Panc1 (cell line): ENCODE data around the gene ASGR2. TPM values are rescaled to one million over a fixed set of nuclear protein-coding genes. Genes with fewer than 3 reads are reported as not detected.
"Not testable (repeated sequence)": the region's sequence is repeated elsewhere in the genome, so short reads cannot be mapped to it uniquely, and the experiment has no call there.

ENCODE experiments used
- ATAC-seq: fragments of 200-7000 bp; cut with Tn5 transposase; 2 replicates; pipeline ENCODE4 v1.9.1; 2020; ENCODE audit warnings: mild to moderate bottlenecking, moderate library complexity
- Bru-seq: library from RNA; stranded (reverse); fragments of 400-500 nt; gene quantifications from one replicate; lab custom pipeline; 2021; lab: Mats Ljungman, UMichigan
- BruChase-seq, 2 experiments: library from RNA; stranded (reverse); fragments of 400-500 nt; gene quantifications; one replicate each; lab custom pipeline; 2021; lab: Mats Ljungman, UMichigan
- BruUV-seq: library from RNA; stranded (reverse); fragments of 400-500 nt; replicated peaks from 2 replicates; lab custom pipeline; 2021; lab: Mats Ljungman, UMichigan
- CTCF ChIA-PET: fragments of 300-600 bp; sonication (Branson Sonifier 250); formaldehyde crosslinking; loops from one replicate; lab custom pipeline; 2022; ENCODE audit warnings: antibody characterized with exemption; lab: Charles Lee
- POLR2A ChIA-PET: fragments of 300-600 bp; sonication (Branson Sonifier 250); formaldehyde crosslinking; loops from one replicate; lab custom pipeline; 2022; ENCODE audit warnings: antibody characterized with exemption; lab: Charles Lee
- DNase-seq: peaks from one replicate; pipeline ENCODE4 v3.0.0-alpha.2; 2010; ENCODE audit warnings: low read depth, low spot score
- H3K27ac ChIP-seq: 2 replicates; pipeline ENCODE4 v1.5.1; 2011; ENCODE audit warnings: mild to moderate bottlenecking, low read length, inconsistent platforms
- H3K27me3 ChIP-seq: fragments of 200-500 bp; sonication (Bioruptor generic); 2 replicates; pipeline ENCODE4 v1.6.0; 2014; ENCODE audit warnings: low read length, inconsistent platforms; ENCODE audit not compliant: control insufficient read depth, insufficient read depth
- H3K36me3 ChIP-seq: fragments of 200-500 bp; sonication (Bioruptor generic); 2 replicates; pipeline ENCODE4 v1.5.1; 2014; ENCODE audit warnings: inconsistent platforms, mild to moderate bottlenecking, low read length, moderate library complexity; ENCODE audit not compliant: control insufficient read depth, insufficient read depth
- H3K4me1 ChIP-seq: 2 replicates; pipeline ENCODE4 v1.5.1; 2011; ENCODE audit warnings: inconsistent platforms, mild to moderate bottlenecking, low read length, moderate library complexity; ENCODE audit not compliant: control insufficient read depth, insufficient read depth
- H3K4me3 ChIP-seq, 2 experiments: 2 replicates each; pipeline ENCODE4 v1.5.1; 2011 to 2012; ENCODE audit warnings: low read depth in 2 of 2, low read length in 2 of 2, mild to moderate bottlenecking in 2 of 2, inconsistent platforms in 1 of 2, moderate library complexity in 1 of 2
- H3K9me3 ChIP-seq: fragments of 200-500 bp; sonication (Bioruptor generic); 2 replicates; pipeline ENCODE4 v1.5.1; 2014; ENCODE audit warnings: low read depth, mild to moderate bottlenecking, inconsistent platforms, low read length, moderate library complexity; ENCODE audit not compliant: control insufficient read depth, insufficient read depth
- POLR2AphosphoS5 ChIP-seq: IDR thresholded peaks from 2 replicates; pipeline ENCODE4 v1.6.1; 2012; ENCODE audit warnings: mild to moderate bottlenecking, low read depth, low read length, moderate library complexity
- SIN3A ChIP-seq: IDR thresholded peaks from 2 replicates; pipeline ENCODE4 v1.6.1; 2012; ENCODE audit warnings: low read depth, mild to moderate bottlenecking, low read length, moderate library complexity, borderline replicate concordance; ENCODE audit not compliant: insufficient read depth
- TCF7L2 ChIP-seq: IDR thresholded peaks from 2 replicates; pipeline ENCODE4 v1.6.1; 2011; ENCODE audit warnings: mild to moderate bottlenecking, low read depth, low read length, inconsistent platforms
- in situ Hi-C: cut with HindIII; loops from 2 replicates; pipeline ENCODE4 v1.10.0; 2016; ENCODE audit warnings: low sequenced_read_pairs, low pct_unique_long_range_greater_than_20kb
- intact Hi-C: fragments of 100-400 bp; cut with micrococcal nuclease; formaldehyde crosslinking; loops from one replicate; pipeline ENCODE4 v1.10.0; 2022; ENCODE audit not compliant: unreplicated experiment
- long read RNA-seq: library from polyadenylated mRNA; unstranded; transcript quantifications from one replicate; pipeline ENCODE4 v2.0.0, GENCODE V29; 2021; ENCODE audit not compliant: unreplicated experiment
- polyA plus RNA-seq: library from polyadenylated mRNA; unstranded; fragments of >200 nt; gene quantifications from one replicate; pipeline ENCODE4 v1.2.1, GENCODE V29; 2012; ENCODE audit warnings: missing spikeins; ENCODE audit not compliant: insufficient read length
- total RNA-seq: library from RNA; stranded (reverse); gene quantifications from one replicate; pipeline ENCODE4 v1.2.1, GENCODE V29; 2021; ENCODE audit not compliant: unreplicated experiment
- TF ChIP-seq, protein P1 (sequence below), 2 experiments: IDR thresholded peaks; 2 replicates each; pipeline ENCODE4 v1.6.1; 2011 to 2012; ENCODE audit warnings: low read depth in 2 of 2, control low read depth in 1 of 2, low read length in 1 of 2, mild to moderate bottlenecking in 1 of 2, moderate library complexity in 1 of 2; ENCODE audit not compliant: insufficient read depth in 1 of 2
- TF ChIP-seq, protein P2 (sequence below): fragments of 450-650 bp; IDR thresholded peaks from 2 replicates; pipeline ENCODE4 v1.5.1; 2017; ENCODE audit warnings: mild to moderate bottlenecking

Gene ASGR2, protein sequence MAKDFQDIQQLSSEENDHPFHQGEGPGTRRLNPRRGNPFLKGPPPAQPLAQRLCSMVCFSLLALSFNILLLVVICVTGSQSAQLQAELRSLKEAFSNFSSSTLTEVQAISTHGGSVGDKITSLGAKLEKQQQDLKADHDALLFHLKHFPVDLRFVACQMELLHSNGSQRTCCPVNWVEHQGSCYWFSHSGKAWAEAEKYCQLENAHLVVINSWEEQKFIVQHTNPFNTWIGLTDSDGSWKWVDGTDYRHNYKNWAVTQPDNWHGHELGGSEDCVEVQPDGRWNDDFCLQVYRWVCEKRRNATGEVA
- 0.21 TPM for total RNA-seq
- polyA plus RNA-seq = not detected
- Bru-seq, nascent RNA = percentile 17 among the genes with signal in this experiment
- BruChase-seq, experiment 1, labeled RNA remaining after a 2-hour chase = percentile 14 among the genes with signal in this experiment
- percentile 15 among the genes with signal in this experiment for BruChase-seq, experiment 2, labeled RNA remaining after a 6-hour chase
- long read RNA-seq, partial matches to known transcripts = 0 of 1 reads
- long read RNA-seq, other reads (novel, unspliced or antisense) = 1 of 1 reads

DNA sequence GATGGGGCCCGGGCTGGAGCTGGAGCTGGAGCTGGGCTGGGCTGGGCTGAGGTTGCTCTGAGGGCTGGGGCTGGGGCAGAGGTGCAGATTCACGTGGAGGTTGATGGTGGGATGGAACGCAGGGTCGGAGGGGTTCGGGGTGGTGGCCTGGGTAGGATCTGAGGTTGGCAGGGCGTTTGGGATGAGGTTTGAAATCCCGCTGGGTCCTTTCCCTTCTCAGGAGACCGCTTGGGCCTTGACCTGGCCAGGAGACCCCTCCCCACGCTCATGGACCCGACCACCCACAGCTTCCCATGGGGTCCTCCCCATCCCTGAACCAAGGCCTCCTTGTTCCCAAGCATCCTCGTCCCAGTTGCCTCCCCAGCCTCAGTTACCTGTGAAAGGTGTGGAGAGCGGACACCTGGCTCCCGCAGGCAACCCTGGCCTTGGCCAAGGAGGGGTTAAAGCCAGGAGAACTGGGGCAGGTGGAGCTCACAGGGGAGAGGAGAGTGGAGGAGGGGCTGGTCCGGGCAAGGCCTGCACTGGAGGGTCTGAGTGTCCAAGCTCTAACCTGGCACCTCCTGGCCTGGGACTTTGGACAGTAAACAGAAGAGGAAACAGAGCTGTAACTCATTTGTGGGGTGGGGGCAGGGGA is at the start of gene ASGR2:
Gene ASGR2 (minus strand): TSS at position 582 of the 634 bp plus-strand sequence. CDS start 582 bp downstream, outside the sequence.
- no TSS peak for BruUV-seq
- TF ChIP-seq, protein P1, sequence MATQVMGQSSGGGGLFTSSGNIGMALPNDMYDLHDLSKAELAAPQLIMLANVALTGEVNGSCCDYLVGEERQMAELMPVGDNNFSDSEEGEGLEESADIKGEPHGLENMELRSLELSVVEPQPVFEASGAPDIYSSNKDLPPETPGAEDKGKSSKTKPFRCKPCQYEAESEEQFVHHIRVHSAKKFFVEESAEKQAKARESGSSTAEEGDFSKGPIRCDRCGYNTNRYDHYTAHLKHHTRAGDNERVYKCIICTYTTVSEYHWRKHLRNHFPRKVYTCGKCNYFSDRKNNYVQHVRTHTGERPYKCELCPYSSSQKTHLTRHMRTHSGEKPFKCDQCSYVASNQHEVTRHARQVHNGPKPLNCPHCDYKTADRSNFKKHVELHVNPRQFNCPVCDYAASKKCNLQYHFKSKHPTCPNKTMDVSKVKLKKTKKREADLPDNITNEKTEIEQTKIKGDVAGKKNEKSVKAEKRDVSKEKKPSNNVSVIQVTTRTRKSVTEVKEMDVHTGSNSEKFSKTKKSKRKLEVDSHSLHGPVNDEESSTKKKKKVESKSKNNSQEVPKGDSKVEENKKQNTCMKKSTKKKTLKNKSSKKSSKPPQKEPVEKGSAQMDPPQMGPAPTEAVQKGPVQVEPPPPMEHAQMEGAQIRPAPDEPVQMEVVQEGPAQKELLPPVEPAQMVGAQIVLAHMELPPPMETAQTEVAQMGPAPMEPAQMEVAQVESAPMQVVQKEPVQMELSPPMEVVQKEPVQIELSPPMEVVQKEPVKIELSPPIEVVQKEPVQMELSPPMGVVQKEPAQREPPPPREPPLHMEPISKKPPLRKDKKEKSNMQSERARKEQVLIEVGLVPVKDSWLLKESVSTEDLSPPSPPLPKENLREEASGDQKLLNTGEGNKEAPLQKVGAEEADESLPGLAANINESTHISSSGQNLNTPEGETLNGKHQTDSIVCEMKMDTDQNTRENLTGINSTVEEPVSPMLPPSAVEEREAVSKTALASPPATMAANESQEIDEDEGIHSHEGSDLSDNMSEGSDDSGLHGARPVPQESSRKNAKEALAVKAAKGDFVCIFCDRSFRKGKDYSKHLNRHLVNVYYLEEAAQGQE (IDR thresholded peaks at IDR 0.05; ENCODE audit: insufficient read depth in 1 of 2, low read depth in 2 of 2, low read length in 1 of 2) = no peak
- no peak for TF ChIP-seq SIN3A
- TF ChIP-seq POLR2AphosphoS5 = no peak
- TF ChIP-seq, protein P2, sequence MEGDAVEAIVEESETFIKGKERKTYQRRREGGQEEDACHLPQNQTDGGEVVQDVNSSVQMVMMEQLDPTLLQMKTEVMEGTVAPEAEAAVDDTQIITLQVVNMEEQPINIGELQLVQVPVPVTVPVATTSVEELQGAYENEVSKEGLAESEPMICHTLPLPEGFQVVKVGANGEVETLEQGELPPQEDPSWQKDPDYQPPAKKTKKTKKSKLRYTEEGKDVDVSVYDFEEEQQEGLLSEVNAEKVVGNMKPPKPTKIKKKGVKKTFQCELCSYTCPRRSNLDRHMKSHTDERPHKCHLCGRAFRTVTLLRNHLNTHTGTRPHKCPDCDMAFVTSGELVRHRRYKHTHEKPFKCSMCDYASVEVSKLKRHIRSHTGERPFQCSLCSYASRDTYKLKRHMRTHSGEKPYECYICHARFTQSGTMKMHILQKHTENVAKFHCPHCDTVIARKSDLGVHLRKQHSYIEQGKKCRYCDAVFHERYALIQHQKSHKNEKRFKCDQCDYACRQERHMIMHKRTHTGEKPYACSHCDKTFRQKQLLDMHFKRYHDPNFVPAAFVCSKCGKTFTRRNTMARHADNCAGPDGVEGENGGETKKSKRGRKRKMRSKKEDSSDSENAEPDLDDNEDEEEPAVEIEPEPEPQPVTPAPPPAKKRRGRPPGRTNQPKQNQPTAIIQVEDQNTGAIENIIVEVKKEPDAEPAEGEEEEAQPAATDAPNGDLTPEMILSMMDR = no peak
- TF ChIP-seq TCF7L2 = no peak
- intact Hi-C loops = no loop called here
- no peak for ATAC-seq
- Histone ChIP-seq H3K9me3 (no peaks in the 10 kb centered on the region), H3K27me3 (no peaks in the 10 kb centered on the region), H3K36me3 (no peaks in the 10 kb centered on the region), H3K4me3 (no peak within 1 kb of the TSS), H3K27ac (no peak within 1 kb of the TSS), H3K4me1 (no peaks in the 10 kb centered on the region)
- DNase-seq = no peak
- in situ Hi-C loops = no loop called here
- POLR2A ChIA-PET = no interaction called here
- CTCF ChIA-PET = no interaction called here

DNA sequence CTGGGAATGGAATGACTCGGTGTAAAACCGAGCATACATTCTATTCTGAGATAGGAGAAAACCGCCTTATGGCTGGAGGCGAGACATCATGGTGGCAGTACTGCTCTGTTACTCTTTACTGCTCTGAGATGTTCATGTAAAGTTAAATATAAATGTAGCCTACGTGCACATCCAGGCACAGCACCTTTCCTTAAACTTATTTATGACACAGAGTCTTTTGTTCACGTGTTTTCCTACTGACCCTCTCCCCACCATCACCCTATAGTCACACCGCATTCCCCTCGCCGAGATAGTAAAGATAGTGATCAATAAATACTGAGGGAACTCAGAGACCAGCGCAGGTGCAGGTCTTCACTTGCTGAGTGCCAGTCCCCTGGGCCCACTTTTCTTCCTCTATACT is 44.9 kb upstream of the ASGR2 start:
- ATAC-seq, POLR2A ChIA-PET, BruUV-seq, in situ Hi-C loops, H3K27ac ChIP-seq, H3K4me1 ChIP-seq, intact Hi-C loops, H3K36me3 ChIP-seq, CTCF ChIA-PET, DNase-seq, H3K9me3 ChIP-seq, H3K4me3 ChIP-seq, H3K27me3 ChIP-seq: not testable (repeated sequence)

DNA sequence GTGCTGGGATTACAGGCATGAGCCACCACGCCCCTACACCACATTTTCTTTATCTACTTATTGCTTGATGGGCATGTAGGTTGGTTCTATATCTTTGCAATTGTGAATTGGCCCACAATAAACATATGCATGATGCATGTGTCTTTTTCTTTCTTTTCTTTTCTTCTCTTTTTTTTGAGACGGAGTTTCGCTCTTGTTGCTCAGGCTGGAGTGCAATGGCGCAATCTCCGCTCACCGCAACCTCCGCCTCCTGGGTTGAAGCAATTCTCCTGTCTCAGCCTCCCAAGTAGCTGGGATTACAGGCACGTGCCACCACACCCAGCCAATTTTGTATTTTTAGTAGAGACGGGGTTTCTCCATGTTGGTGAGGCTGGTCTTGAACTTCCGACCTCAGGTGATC is 43.8 kb upstream of the ASGR2 start:
- BruUV-seq, H3K4me3 ChIP-seq, ATAC-seq, H3K36me3 ChIP-seq, H3K4me1 ChIP-seq, CTCF ChIA-PET, H3K9me3 ChIP-seq, H3K27ac ChIP-seq, H3K27me3 ChIP-seq, in situ Hi-C loops, intact Hi-C loops, DNase-seq: not testable (repeated sequence)
- POLR2A ChIA-PET = interaction anchor here (0.6 kb wide), 1 partner anchor 9 kb away, joined by 4 read pairs; no protein-coding TSS in a partner anchor
